ENCODE measurements around the gene PXMP4. TPM values are rescaled to one million over a fixed set of nuclear protein-coding genes. Genes with fewer than 3 reads are reported as not detected.

Gene PXMP4
- total and polyA plus RNA-seq, 9 of the 15 experiments (the other 6 are each of a cell fraction or from before 2014, with no cell fraction given): 4.8 to 29.1 (median 6.8) TPM

DNA sequence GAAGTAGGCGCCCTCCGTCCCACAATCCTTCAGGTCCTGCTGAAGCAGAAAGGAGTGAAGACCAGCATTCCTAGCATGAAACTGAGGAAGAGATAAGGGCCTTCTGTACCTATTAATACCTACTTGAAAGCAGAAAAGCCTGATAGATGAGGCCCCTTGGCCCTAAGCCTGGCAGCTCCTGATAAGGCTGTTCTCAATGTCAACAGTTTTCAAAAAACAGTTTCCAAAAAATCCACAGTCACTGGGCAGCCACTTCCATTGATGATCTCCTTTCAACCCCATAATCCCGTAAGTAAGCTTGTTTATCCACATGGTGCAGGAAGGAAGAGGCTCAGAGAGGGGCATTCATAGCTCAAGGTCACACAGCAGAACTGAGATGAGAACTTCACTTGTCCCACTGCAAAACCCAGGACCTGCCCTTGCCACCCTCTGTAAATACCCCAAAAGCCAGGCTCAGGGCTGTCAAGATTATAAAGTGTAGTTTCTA, 31.1 kb downstream of the PXMP4 start (continued):
- TF ChIP-seq SOX6 (IDR thresholded peaks at IDR 0.05) (peak; percentile 88), JUND (IDR thresholded peaks at IDR 0.05; ENCODE audit: borderline replicate concordance, low read depth, low read length) (peak; percentile 58; the same call in 1 of the 2 replicates), JUND (tag; IDR thresholded peaks at IDR 0.05; ENCODE audit: borderline replicate concordance, low read depth, low read length) (peak; percentile 11; the same call in 1 of the 3 replicates), DACH1 (IDR thresholded peaks at IDR 0.05; ENCODE audit: partially characterized antibody) (peak; percentile 93), ZNF217 (CRISPR knock-in tag; IDR thresholded peaks at IDR 0.05) (no peak), HNRNPK (IDR thresholded peaks at IDR 0.05; ENCODE audit: low read depth, low read length, poor library complexity, severe bottlenecking) (no peak), TCF3 (CRISPR knock-in tag; IDR thresholded peaks at IDR 0.05) (peak; percentile 96), TCF7 (IDR thresholded peaks at IDR 0.05; ENCODE audit: borderline replicate concordance) (peak; percentile 73; the same call in 1 of the 2 replicates), ZNF668 (CRISPR knock-in tag; IDR thresholded peaks at IDR 0.05) (0 out of 2 replicates have a peak, but pooled peaks have one; percentile 15)
- TF ChIP-seq, protein P1, sequence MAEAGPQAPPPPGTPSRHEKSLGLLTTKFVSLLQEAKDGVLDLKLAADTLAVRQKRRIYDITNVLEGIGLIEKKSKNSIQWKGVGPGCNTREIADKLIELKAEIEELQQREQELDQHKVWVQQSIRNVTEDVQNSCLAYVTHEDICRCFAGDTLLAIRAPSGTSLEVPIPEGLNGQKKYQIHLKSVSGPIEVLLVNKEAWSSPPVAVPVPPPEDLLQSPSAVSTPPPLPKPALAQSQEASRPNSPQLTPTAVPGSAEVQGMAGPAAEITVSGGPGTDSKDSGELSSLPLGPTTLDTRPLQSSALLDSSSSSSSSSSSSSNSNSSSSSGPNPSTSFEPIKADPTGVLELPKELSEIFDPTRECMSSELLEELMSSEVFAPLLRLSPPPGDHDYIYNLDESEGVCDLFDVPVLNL (CRISPR knock-in tag; IDR thresholded peaks at IDR 0.05; ENCODE audit: low read depth): no peak
- TF ChIP-seq, protein P2, sequence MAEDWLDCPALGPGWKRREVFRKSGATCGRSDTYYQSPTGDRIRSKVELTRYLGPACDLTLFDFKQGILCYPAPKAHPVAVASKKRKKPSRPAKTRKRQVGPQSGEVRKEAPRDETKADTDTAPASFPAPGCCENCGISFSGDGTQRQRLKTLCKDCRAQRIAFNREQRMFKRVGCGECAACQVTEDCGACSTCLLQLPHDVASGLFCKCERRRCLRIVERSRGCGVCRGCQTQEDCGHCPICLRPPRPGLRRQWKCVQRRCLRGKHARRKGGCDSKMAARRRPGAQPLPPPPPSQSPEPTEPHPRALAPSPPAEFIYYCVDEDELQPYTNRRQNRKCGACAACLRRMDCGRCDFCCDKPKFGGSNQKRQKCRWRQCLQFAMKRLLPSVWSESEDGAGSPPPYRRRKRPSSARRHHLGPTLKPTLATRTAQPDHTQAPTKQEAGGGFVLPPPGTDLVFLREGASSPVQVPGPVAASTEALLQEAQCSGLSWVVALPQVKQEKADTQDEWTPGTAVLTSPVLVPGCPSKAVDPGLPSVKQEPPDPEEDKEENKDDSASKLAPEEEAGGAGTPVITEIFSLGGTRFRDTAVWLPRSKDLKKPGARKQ (CRISPR knock-in tag; IDR thresholded peaks at IDR 0.05): no peak
- TF ChIP-seq, protein P3, sequence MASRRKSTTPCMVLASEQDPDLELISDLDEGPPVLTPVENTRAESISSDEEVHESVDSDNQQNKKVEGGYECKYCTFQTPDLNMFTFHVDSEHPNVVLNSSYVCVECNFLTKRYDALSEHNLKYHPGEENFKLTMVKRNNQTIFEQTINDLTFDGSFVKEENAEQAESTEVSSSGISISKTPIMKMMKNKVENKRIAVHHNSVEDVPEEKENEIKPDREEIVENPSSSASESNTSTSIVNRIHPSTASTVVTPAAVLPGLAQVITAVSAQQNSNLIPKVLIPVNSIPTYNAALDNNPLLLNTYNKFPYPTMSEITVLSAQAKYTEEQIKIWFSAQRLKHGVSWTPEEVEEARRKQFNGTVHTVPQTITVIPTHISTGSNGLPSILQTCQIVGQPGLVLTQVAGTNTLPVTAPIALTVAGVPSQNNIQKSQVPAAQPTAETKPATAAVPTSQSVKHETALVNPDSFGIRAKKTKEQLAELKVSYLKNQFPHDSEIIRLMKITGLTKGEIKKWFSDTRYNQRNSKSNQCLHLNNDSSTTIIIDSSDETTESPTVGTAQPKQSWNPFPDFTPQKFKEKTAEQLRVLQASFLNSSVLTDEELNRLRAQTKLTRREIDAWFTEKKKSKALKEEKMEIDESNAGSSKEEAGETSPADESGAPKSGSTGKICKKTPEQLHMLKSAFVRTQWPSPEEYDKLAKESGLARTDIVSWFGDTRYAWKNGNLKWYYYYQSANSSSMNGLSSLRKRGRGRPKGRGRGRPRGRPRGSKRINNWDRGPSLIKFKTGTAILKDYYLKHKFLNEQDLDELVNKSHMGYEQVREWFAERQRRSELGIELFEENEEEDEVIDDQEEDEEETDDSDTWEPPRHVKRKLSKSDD (conservative IDR thresholded peaks at IDR 0.05; ENCODE audit: low read length): no peak
- TF ChIP-seq, protein P4, sequence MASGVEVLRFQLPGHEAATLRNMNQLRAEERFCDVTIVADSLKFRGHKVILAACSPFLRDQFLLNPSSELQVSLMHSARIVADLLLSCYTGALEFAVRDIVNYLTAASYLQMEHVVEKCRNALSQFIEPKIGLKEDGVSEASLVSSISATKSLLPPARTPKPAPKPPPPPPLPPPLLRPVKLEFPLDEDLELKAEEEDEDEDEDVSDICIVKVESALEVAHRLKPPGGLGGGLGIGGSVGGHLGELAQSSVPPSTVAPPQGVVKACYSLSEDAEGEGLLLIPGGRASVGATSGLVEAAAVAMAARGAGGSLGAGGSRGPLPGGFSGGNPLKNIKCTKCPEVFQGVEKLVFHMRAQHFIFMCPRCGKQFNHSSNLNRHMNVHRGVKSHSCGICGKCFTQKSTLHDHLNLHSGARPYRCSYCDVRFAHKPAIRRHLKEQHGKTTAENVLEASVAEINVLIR (CRISPR knock-in tag; IDR thresholded peaks at IDR 0.05): no peak
- TF ChIP-seq, protein P5, sequence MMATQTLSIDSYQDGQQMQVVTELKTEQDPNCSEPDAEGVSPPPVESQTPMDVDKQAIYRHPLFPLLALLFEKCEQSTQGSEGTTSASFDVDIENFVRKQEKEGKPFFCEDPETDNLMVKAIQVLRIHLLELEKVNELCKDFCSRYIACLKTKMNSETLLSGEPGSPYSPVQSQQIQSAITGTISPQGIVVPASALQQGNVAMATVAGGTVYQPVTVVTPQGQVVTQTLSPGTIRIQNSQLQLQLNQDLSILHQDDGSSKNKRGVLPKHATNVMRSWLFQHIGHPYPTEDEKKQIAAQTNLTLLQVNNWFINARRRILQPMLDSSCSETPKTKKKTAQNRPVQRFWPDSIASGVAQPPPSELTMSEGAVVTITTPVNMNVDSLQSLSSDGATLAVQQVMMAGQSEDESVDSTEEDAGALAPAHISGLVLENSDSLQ (IDR thresholded peaks at IDR 0.05): 0 out of 2 replicates have a peak, but pooled peaks have one; percentile 18
